Esophagus muscularis mucosa (tissue), 3 donors: Measurements from ENCODE around the gene CDH16.

ENCODE experiments used
- CTCF ChIP-seq, 3 experiments: fragments of 200-600 bp in 2 of 3; fragments of 450-650 bp in 1 of 3; sonication (generic) in 2 of 3; IDR thresholded peaks; one replicate each; pipeline ENCODE4 v1.5.1; 2017 to 2019; ENCODE audit warnings: antibody characterized with exemption in 3 of 3, mild to moderate bottlenecking in 2 of 3, moderate library complexity in 1 of 3
- POLR2A ChIP-seq: fragments of 450-650 bp; IDR thresholded peaks from one replicate; pipeline ENCODE4 v1.6.1; 2017; ENCODE audit warnings: antibody characterized with exemption, moderate library complexity, mild to moderate bottlenecking, low read depth

GRCh38 chr16:66953462-66954096 lies 34.9 kb upstream of the CDH16 start:
- TF ChIP-seq CTCF (IDR thresholded peaks at IDR 0.05) (no peak), POLR2A (no peak)
